K562 (cell line): Measurements from ENCODE around the gene CEND1. TPM values are rescaled to one million over a fixed set of nuclear protein-coding genes. Genes with fewer than 3 reads are reported as not detected.
A peak's percentile ranks its signal among the peaks of the same experiment; 100 is the strongest.

Experiments used
- ATAC-seq: fragments of 200-7000 bp; cut with Tn5 transposase; 3 replicates; pipeline ENCODE4 v1.9.1; 2020; ENCODE audit warnings: moderate library complexity
- BruUV-seq: library from RNA; stranded (reverse); fragments of 400-500 nt; replicated peaks from 2 replicates; lab custom pipeline; 2021; lab: Mats Ljungman, UMichigan
- CTCF ChIA-PET: fragments of 300-600 bp; formaldehyde crosslinking; extraction: SDS; loops from one replicate; lab custom pipeline; 2021; ENCODE audit warnings: low intra/inter-chr PET ratio; lab: Yijun Ruan, JAX
- POLR2A ChIA-PET: fragments of 300-600, 350-650 bp; sonication (Branson Sonifier 250); formaldehyde crosslinking; extraction: SDS; loops from one replicate; lab custom pipeline; 2021; ENCODE audit warnings: antibody characterized with exemption, inconsistent platforms; lab: Yijun Ruan, JAX
- DNase-seq, 4 experiments: peaks; one replicate each; pipeline versions ENCODE4 v3.0.0 to v3.0.0-alpha.2; 2011 to 2018; ENCODE audit warnings: low spot score in 3 of 4, mixed read lengths in 3 of 4; ENCODE audit errors: extremely low read depth in 1 of 4
- FAIRE-seq: peaks from 2 replicates; lab custom pipeline; 2011; peaks lifted over from hg19 to GRCh38; lab: Jason Lieb, UNC
- H2AFZ ChIP-seq: 2 replicates; pipeline ENCODE4 v1.6.0; 2011; ENCODE audit warnings: low read depth, low read length, control low read depth, inconsistent platforms
- H3K27ac ChIP-seq: fragments of 200-600 bp; 3 replicates; pipeline ENCODE4 v1.8.0; 2011; ENCODE audit warnings: low read depth, mild to moderate bottlenecking, control low read depth, inconsistent platforms, low read length, moderate library complexity, mixed read lengths; ENCODE audit errors: extremely low read depth
- H3K27me3 ChIP-seq, 2 experiments: fragments of 300-600 bp in 1 of 2; 2 replicates in 1 of 2; 3 replicates in 1 of 2; pipeline versions ENCODE4 v1.6.0 to v1.8.0; 2011; ENCODE audit warnings: inconsistent platforms in 2 of 2, low read length in 2 of 2, mild to moderate bottlenecking in 1 of 2, mixed read lengths in 1 of 2, moderate library complexity in 1 of 2; ENCODE audit not compliant: control insufficient read depth in 2 of 2, insufficient read depth in 2 of 2
- H3K36me3 ChIP-seq: fragments of 300-600 bp; 3 replicates; pipeline ENCODE4 v1.8.0; 2011; ENCODE audit warnings: mild to moderate bottlenecking, low read length, inconsistent platforms; ENCODE audit not compliant: control insufficient read depth, insufficient read depth
- H3K4me1 ChIP-seq, 2 experiments: fragments of 200-600 bp in 1 of 2; replicated peaks in 1 of 2; 2 replicates in 1 of 2; 3 replicates in 1 of 2; pipeline versions ENCODE4 v1.5.1 to v1.8.0; 2011; ENCODE audit warnings: inconsistent platforms in 2 of 2, low read length in 2 of 2, mild to moderate bottlenecking in 1 of 2, mixed read lengths in 1 of 2, moderate library complexity in 1 of 2; ENCODE audit not compliant: control insufficient read depth in 2 of 2, insufficient read depth in 2 of 2
- H3K4me2 ChIP-seq: 2 replicates; pipeline ENCODE4 v1.6.1; 2011; ENCODE audit warnings: low read length, control low read depth, inconsistent platforms, mixed read lengths; ENCODE audit not compliant: insufficient read depth
- H3K4me3 ChIP-seq: fragments of 200-600 bp; sonication (generic), shearing (Covaris generic); 2 replicates; pipeline ENCODE4 v1.5.1; 2016; ENCODE audit warnings: control low read depth, inconsistent platforms
- H3K79me2 ChIP-seq: fragments of 200-600 bp; 3 replicates; pipeline ENCODE4 v1.8.0; 2011; ENCODE audit warnings: low read length, inconsistent platforms; ENCODE audit not compliant: control insufficient read depth, insufficient read depth
- H3K9ac ChIP-seq, 2 experiments: 2 replicates each; pipeline versions ENCODE4 v1.6.0 to v1.6.1; 2011; ENCODE audit warnings: low read depth in 2 of 2, low read length in 2 of 2, control low read depth in 1 of 2, inconsistent platforms in 1 of 2, mild to moderate bottlenecking in 1 of 2, mixed read lengths in 1 of 2; ENCODE audit not compliant: insufficient read depth in 1 of 2
- H3K9me1 ChIP-seq: one replicate; pipeline ENCODE4 v1.6.0; 2011; ENCODE audit warnings: inconsistent platforms, mild to moderate bottlenecking, low read length, moderate library complexity; ENCODE audit not compliant: control insufficient read depth, insufficient read depth
- H3K9me3 ChIP-seq: replicated peaks from 2 replicates; pipeline ENCODE4 v1.5.1; 2011; ENCODE audit warnings: low read depth, low read length, inconsistent platforms; ENCODE audit not compliant: control insufficient read depth, insufficient read depth
- H4K20me1 ChIP-seq: replicated peaks from 2 replicates; pipeline ENCODE4 v1.6.1; 2011; ENCODE audit warnings: low read length, inconsistent platforms, mixed read lengths; ENCODE audit not compliant: control insufficient read depth, insufficient read depth
- CTCF ChIP-seq, 3 experiments: IDR thresholded peaks in 2 of 3; conservative IDR thresholded peaks in 1 of 3; 2 replicates each; pipeline ENCODE4 v1.5.1; 2011 to 2012; ENCODE audit warnings: low read length in 3 of 3, mild to moderate bottlenecking in 3 of 3, control low read depth in 2 of 3, improper control_type of control experiment in 1 of 3, inconsistent platforms in 1 of 3, low read depth in 1 of 3, mixed read lengths in 1 of 3, moderate library complexity in 1 of 3; ENCODE audit not compliant: insufficient read depth in 2 of 3
- MECOM ChIP-seq: fragments of 250-450 bp; sonication (Bioruptor Pico); IDR thresholded peaks from 2 replicates; pipeline ENCODE4 v1.8.0; 2022; ENCODE audit warnings: inconsistent platforms
- POLR2G ChIP-seq: fragments of 200-400 bp; formaldehyde crosslinking; IDR thresholded peaks from 2 replicates; pipeline ENCODE4 v1.6.1; 2017; ENCODE audit warnings: low read depth, mild to moderate bottlenecking, antibody characterized with exemption, low read length, moderate library complexity
- TOE1 ChIP-seq, 2 experiments: fragments of 450-650 bp in 1 of 2; sonication (generic) in 1 of 2; formaldehyde crosslinking in 1 of 2; IDR thresholded peaks; 2 replicates each; pipeline versions ENCODE4 v1.7.1 to v1.8.0; 2016 to 2022; ENCODE audit warnings: borderline replicate concordance in 2 of 2, mild to moderate bottlenecking in 2 of 2, antibody characterized with exemption in 1 of 2, inconsistent platforms in 1 of 2, low read depth in 1 of 2, missing genetic modification reagents in 1 of 2, moderate library complexity in 1 of 2
- ZBTB33 ChIP-seq: sonication (generic); formaldehyde crosslinking; IDR thresholded peaks from 2 replicates; pipeline ENCODE4 v1.8.1; 2023; ENCODE audit warnings: mild to moderate bottlenecking, missing genetic modification reagents
- WGBS: fragments of 100-300 bp; shearing (Covaris generic); methylation state at CpG from one replicate; pipeline ENCODE4 v1.1.6; 2016; ENCODE audit warnings: low coverage, mixed read lengths; ENCODE audit not compliant: insufficient coverage; ENCODE audit errors: missing lambda C conversion rate; 5-methylcytosine and 5-hydroxymethylcytosine counted together
- in situ Hi-C: fragments of 300-500 bp; cut with MboI; formaldehyde crosslinking; loops from 4 replicates; pipeline ENCODE4 v1.15.0; 2018; ENCODE audit warnings: inconsistent platforms, mixed read lengths
- intact Hi-C: fragments of 100-400 bp; cut with micrococcal nuclease; formaldehyde crosslinking; loops from 2 replicates; pipeline ENCODE4 v1.14.2; 2022
- polyA plus RNA-seq, 8 experiments: library from polyadenylated mRNA; depleted of rRNA in 4 of 8; stranded (reverse) in 5 of 8; unstranded in 3 of 8; fragments of >200 nt; fragmentation: Nextera tagmentation in 2 of 8; fragmentation: Illumina TruSeq in 1 of 8; extraction: Ambion mirVana in 2 of 8; extraction: Trizol in 1 of 8; gene quantifications; 2 replicates each; pipeline versions ENCODE4 v1.2.1 to v1.2.3, GENCODE V29; 2011 to 2014; ENCODE audit warnings: inconsistent platforms in 1 of 8, missing spikeins in 1 of 8
- total RNA-seq, 7 experiments: library from RNA; depleted of rRNA in 6 of 7; stranded (reverse); fragments of >200 nt in 6 of 7; fragmentation: Illumina TruSeq in 2 of 7; extraction: Trizol in 2 of 7; gene quantifications; 2 replicates each; pipeline versions ENCODE4 v1.2.1 to v1.2.3, GENCODE V29; 2011 to 2021; ENCODE audit warnings: low replicate concordance in 1 of 7

Gene CEND1
- total and polyA plus RNA-seq, 9 of the 15 experiments (the other 6 are each of a cell fraction or from before 2014, with no cell fraction given) = 0.13 to 0.18 (median 0.16) TPM; not detected in 6

GRCh38 chr11:791658-792534 is 2.0 kb upstream of the CEND1 start:
- peaks cover 17% of the 10 kb centered on the region for H3K79me2 ChIP-seq
- H3K27ac ChIP-seq = no peak overlapping the region
- no peak overlapping the region for H3K4me2 ChIP-seq
- peaks cover 3% of the 10 kb centered on the region for H3K9me1 ChIP-seq
- ATAC-seq (no peak), DNase-seq (no peak), FAIRE-seq (no peak)
- no peaks in the 10 kb centered on the region for H4K20me1 ChIP-seq
- ChIA-PET POLR2A (interaction anchor here (0.7 to 0.9 kb wide), 2 partner anchors 9 to 21 kb away, joined by 4 to 5 read pairs; no protein-coding TSS in a partner anchor), CTCF (no interaction called here)
- in situ Hi-C loops (no loop called here), intact Hi-C loops (loop anchor here (10.0 kb wide), 1 partner anchor 227 kb away; the partner anchor contains the start of genes LMNTD2 and RASSF7)
- H3K36me3 ChIP-seq = peaks cover 31% of the 10 kb centered on the region; the same call in 1 of the 3 replicates
- H2AFZ ChIP-seq = no peak overlapping the region
- H3K27me3 ChIP-seq = no peaks in the 10 kb centered on the region
- WGBS = 92% methylated on average over 33 of the region's 49 CpGs
- no peak overlapping the region for H3K4me3 ChIP-seq
- BruUV-seq = no TSS peak
- H3K9me3 ChIP-seq = no peaks in the 10 kb centered on the region
- peaks cover 7 to 89% of the 10 kb centered on the region in 2 experiments for H3K4me1 ChIP-seq
- H3K9ac ChIP-seq = no peak overlapping the region; a peak in 1 of 4 replicates
- TF ChIP-seq MECOM = no peak
- peak; percentile 47; the same call in 1 of the 2 replicates for TF ChIP-seq ZBTB33 (CRISPR knock-in tag)
- TF ChIP-seq TOE1 (IDR thresholded peaks at IDR 0.05; ENCODE audit: borderline replicate concordance) = no peak
- no peak for TF ChIP-seq TOE1 (CRISPR knock-in tag; IDR thresholded peaks at IDR 0.05; ENCODE audit: borderline replicate concordance, low read depth)
- no peak for TF ChIP-seq CTCF (IDR thresholded peaks at IDR 0.05 in 2 of 3, conservative IDR thresholded peaks at IDR 0.05 in 1 of 3; ENCODE audit: insufficient read depth in 2 of 3, low read depth in 1 of 3, low read length in 3 of 3)
- peak; percentile 54 for TF ChIP-seq POLR2G
